HG03565 (cell line): ENCODE data around the gene KMT2A.
"Not testable (repeated sequence)": the region's sequence is repeated elsewhere in the genome, so short reads cannot be mapped to it uniquely, and the experiment has no call there.

Experiments used
- ATAC-seq: cut with Tn5 transposase; IDR thresholded peaks from one replicate; pipeline ENCODE4 v1.9.1; 2021; ENCODE audit warnings: mild to moderate bottlenecking, moderate library complexity; ENCODE audit not compliant: unreplicated experiment

Gene KMT2A

DNA sequence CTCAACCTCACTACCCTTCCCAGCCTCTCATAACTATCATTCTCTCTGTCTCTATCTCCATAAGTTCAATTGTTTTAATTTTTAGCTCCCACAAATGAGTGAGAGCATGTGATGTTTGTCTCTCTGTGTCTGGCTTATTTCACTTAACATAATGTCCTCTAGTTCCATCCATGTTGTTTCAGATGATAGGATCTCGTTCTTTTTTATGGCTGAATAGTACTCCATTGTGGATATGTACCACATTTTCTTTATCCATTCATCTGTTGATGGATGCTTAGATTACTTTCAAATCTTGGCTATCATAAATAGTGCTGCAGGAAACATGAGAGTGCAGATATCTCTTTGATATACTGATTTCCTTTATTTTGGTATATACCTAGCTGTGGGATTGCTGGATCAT is 44.9 kb downstream of the KMT2A start:
- not testable (repeated sequence) for ATAC-seq

DNA sequence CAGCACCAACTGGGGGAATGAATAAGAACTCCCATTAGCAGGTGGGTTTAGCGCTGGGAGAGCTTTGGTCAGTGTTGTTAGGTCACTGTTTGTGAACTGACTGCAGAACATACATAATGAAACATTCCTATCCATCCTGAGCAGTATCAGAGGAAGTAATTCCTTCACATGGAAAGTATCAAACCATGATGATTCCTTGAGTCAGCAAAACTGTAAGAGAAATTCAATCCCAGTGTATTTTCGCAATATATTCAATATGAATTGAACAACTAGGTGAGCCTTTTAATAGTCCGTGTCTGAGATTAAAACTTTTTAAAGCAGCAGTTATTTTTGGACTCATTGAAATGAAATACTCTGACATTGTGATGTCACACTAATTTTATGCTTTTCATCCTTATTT is 48.1 kb downstream of the KMT2A start:
- ATAC-seq = no peak

- no peak for ATAC-seq
These were observed 49.0 kb downstream of the KMT2A start for GRCh38 chr11:118485273-118485672.

GRCh38 chr11:118488480-118489109 is 52.3 kb downstream of the KMT2A start:
- ATAC-seq = no peak

GRCh38 chr11:118491041-118491440 is 54.7 kb downstream of the KMT2A start:
- no peak for ATAC-seq

DNA sequence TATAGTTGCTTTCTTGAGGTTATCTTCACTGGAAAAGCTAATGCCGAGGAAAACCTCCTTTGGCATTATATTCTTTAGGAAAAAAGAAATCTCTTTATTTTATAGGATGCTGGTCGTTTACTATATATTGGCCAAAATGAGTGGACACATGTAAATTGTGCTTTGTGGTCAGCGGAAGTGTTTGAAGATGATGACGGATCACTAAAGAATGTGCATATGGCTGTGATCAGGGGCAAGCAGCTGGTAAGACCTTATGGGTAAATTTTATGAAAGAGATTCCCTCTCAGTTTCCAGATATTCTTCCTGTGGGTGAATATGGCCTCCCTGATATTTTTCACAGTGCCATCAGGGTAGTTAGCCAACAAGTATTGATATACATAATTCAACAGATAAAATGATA is 61.5 kb downstream of the KMT2A start:
- ATAC-seq = no peak

DNA sequence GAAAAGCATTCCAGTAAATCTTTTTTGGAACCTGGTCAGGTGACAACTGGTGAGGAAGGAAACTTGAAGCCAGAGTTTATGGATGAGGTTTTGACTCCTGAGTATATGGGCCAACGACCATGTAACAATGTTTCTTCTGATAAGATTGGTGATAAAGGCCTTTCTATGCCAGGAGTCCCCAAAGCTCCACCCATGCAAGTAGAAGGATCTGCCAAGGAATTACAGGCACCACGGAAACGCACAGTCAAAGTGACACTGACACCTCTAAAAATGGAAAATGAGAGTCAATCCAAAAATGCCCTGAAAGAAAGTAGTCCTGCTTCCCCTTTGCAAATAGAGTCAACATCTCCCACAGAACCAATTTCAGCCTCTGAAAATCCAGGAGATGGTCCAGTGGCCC is 66.9 kb downstream of the KMT2A start:
- no peak for ATAC-seq

GRCh38 chr11:118511601-118512000 is 75.3 kb downstream of the KMT2A start:
- ATAC-seq = no peak

DNA sequence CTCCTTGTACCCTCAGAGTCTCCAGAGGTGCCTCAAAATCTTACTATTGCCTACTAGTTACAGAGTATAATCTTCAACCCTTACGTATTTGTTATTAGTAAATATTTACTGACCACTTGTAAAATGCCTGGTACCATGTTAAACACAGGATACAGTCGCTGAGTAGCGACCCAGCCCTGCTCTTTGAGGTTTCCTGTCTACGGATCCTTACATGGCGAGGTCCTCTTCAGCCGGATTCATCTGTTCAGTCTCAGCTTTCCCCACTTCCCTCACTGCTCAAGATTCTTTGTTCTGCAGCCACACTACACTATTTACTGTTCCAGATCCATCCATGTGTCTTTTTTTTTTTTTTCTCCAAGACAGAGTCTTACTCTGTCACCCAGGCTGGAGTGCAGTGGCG is 77.8 kb downstream of the KMT2A start:
- no peak for ATAC-seq

DNA sequence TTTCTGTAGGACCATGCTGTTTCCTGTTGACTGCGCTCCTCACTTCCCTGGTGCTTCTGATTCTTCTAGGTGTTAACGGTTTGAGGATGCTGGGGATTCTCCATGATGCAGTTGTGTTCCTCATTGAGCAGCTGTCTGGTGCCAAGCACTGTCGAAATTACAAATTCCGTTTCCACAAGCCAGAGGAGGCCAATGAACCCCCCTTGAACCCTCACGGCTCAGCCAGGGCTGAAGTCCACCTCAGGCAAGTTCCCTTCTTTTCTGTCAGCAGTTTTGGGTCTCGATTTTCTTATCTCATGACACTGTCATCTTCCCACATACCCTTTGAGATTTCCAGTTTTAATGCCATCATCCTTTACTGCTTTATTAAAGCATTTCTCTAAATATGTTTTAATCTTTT is 83.3 kb downstream of the KMT2A start:
- ATAC-seq = no peak

- ATAC-seq = no peak
These were observed 85.6 kb downstream of the KMT2A start for GRCh38 chr11:118521892-118522311.

DNA sequence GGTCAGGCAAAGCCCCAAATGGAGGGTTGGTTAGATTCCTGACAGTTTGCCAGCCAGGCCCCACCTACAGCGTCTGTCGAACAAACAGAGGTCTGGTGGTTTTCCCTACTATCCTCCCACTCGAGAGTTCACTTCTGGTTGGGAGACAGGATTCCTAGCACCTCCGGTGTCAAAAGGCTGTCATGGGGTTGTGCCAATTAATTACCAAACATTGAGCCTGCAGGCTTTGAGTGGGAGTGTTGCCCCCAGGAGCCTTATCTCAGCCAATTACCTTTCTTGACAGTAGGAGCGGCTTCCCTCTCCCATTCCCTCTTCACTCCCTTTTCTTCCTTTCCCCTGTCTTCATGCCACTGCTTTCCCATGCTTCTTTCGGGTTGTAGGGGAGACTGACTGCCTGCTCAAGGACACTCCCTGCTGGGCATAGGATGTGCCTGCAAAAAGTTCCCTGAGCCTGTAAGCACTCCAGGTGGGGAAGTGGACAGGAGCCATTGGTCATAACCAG is 86.3 kb downstream of the KMT2A start:
- ATAC-seq = no peak

- ATAC-seq = no peak
These were observed 88.1 kb downstream of the KMT2A start for GRCh38 chr11:118524356-118524755.

GRCh38 chr11:118524757-118525470 is 88.6 kb downstream of the KMT2A start:
- ATAC-seq = no peak

- ATAC-seq = no peak
These were observed 90.4 kb downstream of the KMT2A start for GRCh38 chr11:118526688-118527087.

DNA sequence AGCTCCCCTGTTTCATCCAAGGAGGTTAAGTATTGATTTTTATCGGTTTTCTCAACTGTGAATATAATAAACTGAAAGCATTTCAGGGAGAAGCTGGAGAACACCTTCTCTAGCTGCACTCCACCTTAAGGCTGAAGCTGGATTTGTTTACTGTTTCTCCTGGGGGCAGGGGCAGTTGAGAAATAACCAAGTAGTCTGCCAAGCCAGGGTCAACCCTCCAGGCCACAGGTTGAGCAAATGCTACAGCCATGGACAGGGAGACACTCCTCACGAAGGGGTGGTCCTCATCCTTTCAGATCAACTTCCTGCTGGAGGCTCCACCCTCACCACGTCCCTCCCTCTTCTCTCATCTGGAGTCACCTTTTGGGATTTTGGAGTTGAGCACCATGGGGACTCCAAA is 90.8 kb downstream of the KMT2A start, which contains the start of gene TTC36:
TTC36 (plus strand) TSS at position 366 of the 400 bp plus-strand sequence; CDS start at position 387, 21 bp downstream.
- no peak for ATAC-seq

- ATAC-seq = no peak
These were observed 92.2 kb downstream of the KMT2A start for GRCh38 chr11:118528511-118528910.

DNA sequence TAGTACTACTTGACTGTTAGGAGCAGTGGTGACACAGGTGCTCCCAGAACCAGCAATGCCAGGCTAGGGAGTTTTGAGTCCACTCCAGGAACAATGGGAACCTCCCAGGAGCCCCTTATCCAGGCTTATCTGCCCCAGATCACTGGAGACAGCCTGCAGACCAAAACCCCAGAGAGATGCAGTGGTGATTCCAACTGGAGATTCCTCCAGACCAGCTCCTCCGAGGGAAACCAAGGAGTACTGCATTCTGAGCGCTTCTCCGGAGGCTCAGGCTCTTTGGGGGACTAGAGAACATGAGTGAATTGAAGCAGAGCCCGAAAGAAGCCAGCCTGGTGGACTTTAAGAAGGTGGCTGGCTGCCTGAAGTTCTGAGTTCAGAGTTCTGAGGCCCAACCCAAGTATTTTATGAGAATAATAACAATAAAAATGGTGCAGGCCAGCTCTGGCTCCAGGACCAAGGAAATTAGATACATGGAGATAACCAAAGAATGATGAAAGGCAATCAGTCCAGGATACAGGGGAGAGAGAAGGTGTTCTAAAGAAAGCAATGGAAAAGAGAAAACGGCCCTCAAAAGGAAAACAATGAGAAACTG is 93.4 kb downstream of the KMT2A start:
- ATAC-seq = no peak

GRCh38 chr11:118530180-118530682 is 93.9 kb downstream of the KMT2A start:
- ATAC-seq = no peak

DNA sequence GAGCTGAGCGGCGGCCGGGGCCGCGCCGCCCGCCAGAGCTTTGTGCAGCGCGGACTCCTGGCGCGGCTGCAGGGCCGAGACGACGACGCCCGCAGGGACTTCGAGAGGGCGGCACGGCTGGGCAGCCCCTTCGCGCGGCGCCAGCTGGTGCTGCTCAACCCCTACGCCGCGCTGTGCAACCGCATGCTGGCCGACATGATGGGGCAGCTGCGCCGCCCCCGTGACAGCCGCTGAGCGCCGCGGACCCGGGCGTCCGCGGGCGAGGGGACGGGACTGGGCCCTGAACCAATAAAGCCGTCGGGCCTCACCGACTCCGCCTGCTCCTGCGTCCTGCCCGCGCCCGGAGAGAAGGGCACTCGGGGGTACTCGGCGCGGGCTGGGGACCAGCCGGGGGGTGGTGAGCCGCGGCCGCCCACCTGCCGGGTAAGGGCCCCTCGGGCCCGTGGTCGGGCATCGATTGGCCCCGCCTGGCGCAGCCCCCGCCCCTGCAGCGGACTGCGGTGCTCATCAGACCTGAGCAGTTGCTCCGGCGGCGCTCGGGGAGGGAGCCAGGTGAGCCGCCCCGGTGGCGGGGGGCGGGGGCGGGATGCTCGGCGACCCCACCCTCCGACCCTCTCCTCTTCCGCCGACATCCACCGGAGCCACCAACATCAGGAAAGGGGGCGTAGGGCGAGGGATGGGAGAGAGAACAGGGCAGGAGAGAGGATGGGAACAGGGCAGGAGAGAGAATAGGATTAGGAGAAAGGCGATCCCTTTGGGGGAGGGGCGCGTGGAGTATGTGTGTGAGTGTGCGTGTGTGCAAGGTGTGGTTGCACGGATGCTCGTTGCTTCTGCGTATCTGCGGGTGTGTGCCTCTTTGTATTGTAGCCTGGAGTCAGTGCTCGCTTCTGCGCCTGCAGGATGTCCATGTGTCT is 94.6 kb downstream of the KMT2A start, which contains the start of gene TMEM25:
TMEM25 (plus strand) TSS at position 510 of the 914 bp plus-strand sequence. CDS start 610 bp downstream, outside the sequence.
- peak; percentile 62 for ATAC-seq
